DND-41 (cell line): ENCODE data around the gene MAB21L1.

ENCODE experiments used
- ATAC-seq: fragments of 200-7000 bp; cut with Tn5 transposase; 3 replicates; pipeline ENCODE4 v1.9.1; 2021; ENCODE audit warnings: low read depth; ENCODE audit not compliant: insufficient read depth
- DNase-seq: peaks from one replicate; pipeline ENCODE4 v3.0.0-alpha.2; 2020
- H2AFZ ChIP-seq: 2 replicates; pipeline ENCODE4 v1.6.0; 2012; ENCODE audit warnings: low read depth, low read length
- H3K27ac ChIP-seq: 2 replicates; pipeline ENCODE4 v1.5.1; 2012; ENCODE audit warnings: low read length, inconsistent platforms
- H3K27me3 ChIP-seq: fragments of 200-600 bp; sonication (generic); 2 replicates; pipeline ENCODE4 v1.6.0; 2012; ENCODE audit warnings: low read length, mild to moderate bottlenecking, inconsistent platforms; ENCODE audit not compliant: insufficient read depth, poor library complexity
- H3K36me3 ChIP-seq: 2 replicates; pipeline ENCODE4 v1.5.1; 2012; ENCODE audit warnings: low read length, inconsistent platforms; ENCODE audit not compliant: insufficient read depth
- H3K4me1 ChIP-seq: 2 replicates; pipeline ENCODE4 v1.5.1; 2012; ENCODE audit warnings: mild to moderate bottlenecking, low read length; ENCODE audit not compliant: insufficient read depth
- H3K4me2 ChIP-seq: 2 replicates; pipeline ENCODE4 v1.6.0; 2012; ENCODE audit warnings: mild to moderate bottlenecking, moderate library complexity, low read length, inconsistent platforms; ENCODE audit not compliant: insufficient read depth
- H3K4me3 ChIP-seq, 2 experiments: fragments of 200-600 bp in 1 of 2; shearing (Covaris generic) in 1 of 2; 2 replicates each; pipeline ENCODE4 v1.5.1; 2012 to 2016; ENCODE audit warnings: inconsistent platforms in 2 of 2, low read length in 2 of 2, mild to moderate bottlenecking in 2 of 2, low read depth in 1 of 2, moderate library complexity in 1 of 2
- H3K79me2 ChIP-seq: 2 replicates; pipeline ENCODE4 v1.6.0; 2012; ENCODE audit warnings: low read length, inconsistent platforms; ENCODE audit not compliant: insufficient read depth
- H3K9ac ChIP-seq: 2 replicates; pipeline ENCODE4 v1.6.0; 2012; ENCODE audit warnings: low read depth, mild to moderate bottlenecking, inconsistent platforms, low read length, moderate library complexity
- H3K9me3 ChIP-seq: 2 replicates; pipeline ENCODE4 v1.5.1; 2012; ENCODE audit warnings: low read length, moderate library complexity, mild to moderate bottlenecking, inconsistent platforms; ENCODE audit not compliant: insufficient read depth, severe bottlenecking
- H4K20me1 ChIP-seq: 2 replicates; pipeline ENCODE4 v1.6.0; 2012; ENCODE audit warnings: low read length; ENCODE audit not compliant: insufficient read depth
- CTCF ChIP-seq: IDR thresholded peaks from 2 replicates; pipeline ENCODE4 v1.5.1; 2012; ENCODE audit warnings: borderline replicate concordance, low read length, moderate library complexity, mild to moderate bottlenecking; ENCODE audit not compliant: poor library complexity, severe bottlenecking; ENCODE audit errors: extremely low read depth
- EZH2 ChIP-seq: IDR thresholded peaks from 3 replicates; pipeline ENCODE4 v1.6.1; 2012; ENCODE audit warnings: borderline replicate concordance, low read depth, mild to moderate bottlenecking, moderate library complexity, low read length, inconsistent platforms; ENCODE audit not compliant: severe bottlenecking

MAB21L1 gene

GRCh38 chr13:35471706-35472322 lies 4.7 kb downstream of the MAB21L1 start:
- no peaks in the 10 kb centered on the region for H4K20me1 ChIP-seq
- TF ChIP-seq CTCF = no peak
- TF ChIP-seq EZH2 = no peak
- peaks cover 27% of the 10 kb centered on the region for H3K4me1 ChIP-seq
- H3K79me2 ChIP-seq = no peaks in the 10 kb centered on the region
- no peaks in the 10 kb centered on the region for H3K9me3 ChIP-seq
- H3K4me2 ChIP-seq = peak overlapping the region; percentile 51
- H2AFZ ChIP-seq = no peak overlapping the region
- no peak overlapping the region for H3K27ac ChIP-seq
- no peak overlapping the region for H3K9ac ChIP-seq
- ATAC-seq = no peak
- H3K4me3 ChIP-seq = no peak overlapping the region
- DNase-seq = no peak
- H3K36me3 ChIP-seq = no peaks in the 10 kb centered on the region
- H3K27me3 ChIP-seq = no peaks in the 10 kb centered on the region

GRCh38 chr13:35470671-35471661 lies 5.5 kb downstream of the MAB21L1 start:
- no peaks in the 10 kb centered on the region for H3K27me3 ChIP-seq
- H3K9ac ChIP-seq = no peak overlapping the region
- DNase-seq (no peak), ATAC-seq (no peak)
- no peak overlapping the region for H3K4me2 ChIP-seq
- no peak overlapping the region for H3K27ac ChIP-seq
- H3K79me2 ChIP-seq = no peaks in the 10 kb centered on the region
- H3K4me1 ChIP-seq = peaks cover 21% of the 10 kb centered on the region
- no peak overlapping the region for H2AFZ ChIP-seq
- TF ChIP-seq CTCF (no peak), EZH2 (no peak)
- no peak overlapping the region for H3K4me3 ChIP-seq
- H3K36me3 ChIP-seq = no peaks in the 10 kb centered on the region
- H3K9me3 ChIP-seq = no peaks in the 10 kb centered on the region
- H4K20me1 ChIP-seq = no peaks in the 10 kb centered on the region

DNA sequence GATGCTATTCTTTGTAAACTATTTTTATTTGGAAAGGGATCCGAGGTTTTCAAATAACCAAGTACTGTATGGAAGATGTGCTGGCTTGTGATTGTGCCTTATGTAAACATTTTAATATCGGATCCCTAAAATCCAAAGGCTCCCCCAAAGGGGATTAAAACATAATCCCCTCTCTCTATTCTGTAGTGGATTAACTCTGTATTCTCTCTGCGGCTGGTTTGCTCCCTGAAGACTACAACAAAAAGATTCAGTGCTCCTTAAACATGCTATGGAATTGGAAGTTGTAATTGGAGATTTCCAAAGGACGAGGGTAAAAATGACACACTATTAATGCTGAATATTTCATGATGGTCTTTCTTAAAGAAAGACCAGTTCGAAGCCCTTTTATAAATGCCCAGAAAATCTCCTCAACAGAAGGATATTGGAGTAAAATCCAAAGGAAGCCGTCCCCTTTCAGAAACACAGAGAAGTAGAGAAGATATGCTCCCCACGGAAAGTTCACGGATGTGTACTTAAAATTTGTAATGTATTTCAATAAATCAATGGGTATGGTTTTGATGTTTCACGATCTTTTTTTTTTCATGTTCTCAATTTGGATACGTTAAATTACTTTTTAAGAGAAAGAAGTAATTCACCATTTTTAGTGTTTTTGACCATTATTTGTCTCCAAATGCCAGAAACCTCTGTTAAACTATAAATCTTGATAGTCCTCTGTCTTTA lies 6.5 kb downstream of the MAB21L1 start:
- no peak overlapping the region for H3K4me2 ChIP-seq
- no peaks in the 10 kb centered on the region for H4K20me1 ChIP-seq
- no peak overlapping the region for H3K27ac ChIP-seq
- H3K79me2 ChIP-seq = no peaks in the 10 kb centered on the region
- H3K27me3 ChIP-seq = no peaks in the 10 kb centered on the region
- no peak overlapping the region for H3K4me3 ChIP-seq
- peaks cover 13% of the 10 kb centered on the region for H3K4me1 ChIP-seq
- ATAC-seq (no peak), DNase-seq (no peak)
- no peaks in the 10 kb centered on the region for H3K36me3 ChIP-seq
- TF ChIP-seq CTCF = no peak
- no peak for TF ChIP-seq EZH2
- H3K9ac ChIP-seq = no peak overlapping the region
- H3K9me3 ChIP-seq = no peaks in the 10 kb centered on the region
- no peak overlapping the region for H2AFZ ChIP-seq
